Activated naive CD4-positive, alpha-beta T cell treated with anti-CD3 and anti-CD28 coated beads, Interleukin-2, amount 50 U/mL, for 24 hours (primary cell): ENCODE measurements around the gene GPR4.

Experiments used
- H3K27ac Mint-ChIP-seq: one replicate; pipeline ENCODE4 v1.8.0; 2021; ENCODE audit warnings: mild to moderate bottlenecking, mixed read lengths
- H3K27me3 Mint-ChIP-seq: one replicate; pipeline ENCODE4 v1.8.0; 2021; ENCODE audit warnings: mixed read lengths
- H3K36me3 Mint-ChIP-seq: one replicate; pipeline ENCODE4 v1.8.0; 2021; ENCODE audit warnings: mixed read lengths
- H3K4me1 Mint-ChIP-seq: one replicate; pipeline ENCODE4 v1.8.0; 2021; ENCODE audit warnings: mixed read lengths
- H3K4me3 Mint-ChIP-seq: one replicate; pipeline ENCODE4 v1.8.0; 2021; ENCODE audit warnings: mild to moderate bottlenecking, mixed read lengths
- H3K9me3 Mint-ChIP-seq: one replicate; pipeline ENCODE4 v1.8.0; 2021; ENCODE audit warnings: mixed read lengths

The GPR4 gene

DNA sequence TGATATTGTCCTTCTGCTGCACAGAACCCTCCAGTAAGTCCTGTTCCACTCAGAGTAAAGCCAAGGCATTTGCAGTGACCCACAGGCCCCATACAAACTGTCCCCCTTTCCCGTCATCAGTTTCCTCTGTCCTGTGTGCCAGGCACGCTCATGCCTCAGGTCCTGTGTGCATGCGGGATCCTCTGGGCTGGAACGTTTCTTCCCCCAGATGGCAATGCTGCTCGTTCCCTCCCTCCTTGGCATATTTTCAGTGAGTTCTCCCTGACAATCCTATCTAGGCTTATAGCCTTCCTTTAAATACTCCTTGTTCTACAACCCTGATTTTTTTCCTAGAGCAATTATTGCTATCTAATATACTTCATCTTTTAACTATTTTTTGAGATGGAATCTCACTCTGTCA, 23.2 kb downstream of the GPR4 start:
- peaks cover 13% of the 10 kb centered on the region for H3K4me1 Mint-ChIP-seq
- H3K27ac Mint-ChIP-seq = no peak overlapping the region
- H3K36me3 Mint-ChIP-seq = peaks cover 3% of the 10 kb centered on the region
- H3K4me3 Mint-ChIP-seq = no peak overlapping the region
- no peaks in the 10 kb centered on the region for H3K27me3 Mint-ChIP-seq
- H3K9me3 Mint-ChIP-seq = no peaks in the 10 kb centered on the region

DNA sequence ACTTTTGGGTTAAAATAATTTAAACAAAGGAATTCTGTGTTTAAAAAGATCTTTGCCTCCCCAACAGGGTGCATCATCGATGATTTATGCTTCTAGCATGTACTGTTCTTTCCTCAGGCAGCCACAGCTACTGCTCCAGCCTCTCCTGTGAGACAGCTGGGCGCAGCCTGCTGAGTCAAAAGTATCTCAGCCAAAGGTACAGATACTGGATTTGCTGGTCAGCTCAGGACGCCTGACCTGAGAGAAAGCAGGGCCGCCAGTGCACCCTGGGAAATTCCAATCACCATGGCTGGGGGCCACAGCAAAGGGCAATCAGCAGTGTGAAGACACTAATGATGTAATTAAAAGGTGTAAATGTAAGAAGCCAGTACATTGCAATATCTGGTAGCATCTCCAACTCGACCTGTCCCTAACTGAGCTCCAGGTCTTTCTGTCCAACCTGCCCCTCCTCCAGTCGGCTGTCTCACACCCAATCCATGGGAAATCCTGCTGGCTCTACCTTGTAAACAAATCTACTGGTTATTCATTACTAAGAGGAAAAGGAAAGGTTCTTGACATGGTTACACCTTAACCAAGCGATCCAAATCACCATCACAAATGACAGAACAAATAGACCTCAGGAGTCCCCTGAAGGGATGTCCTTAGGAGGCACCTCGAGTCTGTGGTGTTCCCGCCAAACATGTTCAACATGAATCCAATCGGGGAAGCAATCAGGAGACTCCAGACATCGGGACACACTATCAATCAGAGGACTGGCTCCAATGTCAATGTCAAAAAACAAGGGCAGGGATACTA, 24.7 kb downstream of the GPR4 start:
- Mint-ChIP-seq H3K36me3 (peaks cover under 1% of the 10 kb centered on the region), H3K9me3 (no peaks in the 10 kb centered on the region), H3K27ac (no peak overlapping the region)

DNA sequence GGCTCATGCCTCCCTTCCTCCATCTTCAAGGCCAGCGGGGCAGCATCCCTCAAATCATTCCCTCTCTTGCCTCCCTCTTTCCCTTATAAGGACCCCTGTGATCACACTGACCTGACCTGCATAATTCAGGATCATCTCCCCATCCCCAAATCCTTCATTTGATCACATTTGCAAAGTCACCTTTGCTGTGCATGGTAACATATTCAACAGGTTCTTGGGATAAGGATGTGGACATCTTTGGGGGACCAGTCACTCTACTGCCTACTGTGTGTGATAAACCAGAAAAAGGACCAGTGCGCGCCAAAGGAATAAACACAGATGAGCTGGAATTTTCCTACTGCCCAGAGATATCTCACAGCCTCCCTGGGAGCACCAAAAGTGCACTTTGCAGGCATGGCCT, 25.3 kb downstream of the GPR4 start:
- Mint-ChIP-seq H3K36me3 (no peaks in the 10 kb centered on the region), H3K27me3 (no peaks in the 10 kb centered on the region), H3K27ac (no peak overlapping the region), H3K9me3 (no peaks in the 10 kb centered on the region), H3K4me3 (no peak overlapping the region), H3K4me1 (peaks cover 4% of the 10 kb centered on the region)

More for the DNA sequence above, 24.7 kb downstream of the GPR4 start:
- H3K27me3 Mint-ChIP-seq = no peaks in the 10 kb centered on the region
- no peak overlapping the region for H3K4me3 Mint-ChIP-seq
- peaks cover 6% of the 10 kb centered on the region for H3K4me1 Mint-ChIP-seq

DNA sequence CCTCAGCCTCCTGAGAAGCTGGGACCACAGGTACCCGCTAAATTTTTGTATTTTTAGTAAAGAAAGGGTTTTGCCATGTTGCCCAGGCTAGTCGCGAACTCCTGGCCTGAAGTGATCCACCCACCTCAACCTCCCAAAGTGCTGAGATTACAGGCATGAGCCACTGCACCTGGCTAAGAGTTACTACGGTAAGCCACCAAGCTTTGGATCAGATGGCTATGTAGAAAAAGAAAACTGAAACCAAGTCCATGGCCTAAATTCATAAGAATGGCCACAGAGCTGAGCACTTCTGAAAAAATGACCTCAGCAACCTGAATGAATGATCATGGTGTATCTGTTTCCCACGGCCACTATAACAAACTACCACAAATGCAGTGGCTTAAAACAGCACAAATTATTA, 26.8 kb downstream of the GPR4 start:
- no peaks in the 10 kb centered on the region for H3K36me3 Mint-ChIP-seq
- no peak overlapping the region for H3K27ac Mint-ChIP-seq
- no peaks in the 10 kb centered on the region for H3K27me3 Mint-ChIP-seq

GRCh38 chr19:45574526-45574925, 27.5 kb downstream of the GPR4 start:
- Mint-ChIP-seq H3K9me3 (no peaks in the 10 kb centered on the region), H3K4me1 (peaks cover 9% of the 10 kb centered on the region), H3K4me3 (no peak overlapping the region), H3K27me3 (no peaks in the 10 kb centered on the region), H3K36me3 (no peaks in the 10 kb centered on the region), H3K27ac (no peak overlapping the region)

More for the DNA sequence above, 26.8 kb downstream of the GPR4 start:
- H3K9me3 Mint-ChIP-seq = no peaks in the 10 kb centered on the region
- H3K4me3 Mint-ChIP-seq = no peak overlapping the region
- H3K4me1 Mint-ChIP-seq = peaks cover 2% of the 10 kb centered on the region

GRCh38 chr19:45571457-45572220, 30.4 kb downstream of the GPR4 start:
- Mint-ChIP-seq H3K36me3 (no peaks in the 10 kb centered on the region), H3K27me3 (no peaks in the 10 kb centered on the region), H3K4me3 (no peak overlapping the region), H3K9me3 (no peaks in the 10 kb centered on the region), H3K27ac (no peak overlapping the region), H3K4me1 (peaks cover 18% of the 10 kb centered on the region)

- no peaks in the 10 kb centered on the region for H3K27me3 Mint-ChIP-seq
- H3K4me1 Mint-ChIP-seq = peaks cover 18% of the 10 kb centered on the region
- no peak overlapping the region for H3K4me3 Mint-ChIP-seq
- peak overlapping the region; percentile 87 for H3K27ac Mint-ChIP-seq
- no peaks in the 10 kb centered on the region for H3K36me3 Mint-ChIP-seq
- H3K9me3 Mint-ChIP-seq = no peaks in the 10 kb centered on the region
Measured at GRCh38 chr19:45569619-45570421, 32.2 kb downstream of the GPR4 start.

DNA sequence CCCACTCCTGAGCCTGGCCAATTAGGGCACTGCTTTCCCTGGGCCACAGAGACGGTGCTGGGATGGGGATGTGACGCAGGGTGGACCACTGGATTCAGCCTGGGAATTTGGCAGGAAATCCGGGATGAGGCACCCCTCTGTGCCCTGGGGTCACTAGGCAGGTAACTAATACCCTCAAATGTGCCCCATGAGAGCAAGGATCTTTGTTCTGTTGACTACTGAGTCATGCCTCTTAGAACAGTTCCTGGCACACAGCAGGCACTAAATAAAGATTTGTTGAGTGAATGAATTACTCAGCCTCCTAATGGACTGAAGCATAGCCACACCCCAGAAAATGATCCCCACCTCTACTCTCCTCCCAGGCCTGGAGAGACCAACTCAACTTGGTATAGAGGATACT, 33.3 kb downstream of the GPR4 start:
- H3K9me3 Mint-ChIP-seq = no peaks in the 10 kb centered on the region
- H3K27ac Mint-ChIP-seq = no peak overlapping the region
- no peaks in the 10 kb centered on the region for H3K27me3 Mint-ChIP-seq
- peaks cover 28% of the 10 kb centered on the region for H3K4me1 Mint-ChIP-seq
- no peak overlapping the region for H3K4me3 Mint-ChIP-seq
- no peaks in the 10 kb centered on the region for H3K36me3 Mint-ChIP-seq

DNA sequence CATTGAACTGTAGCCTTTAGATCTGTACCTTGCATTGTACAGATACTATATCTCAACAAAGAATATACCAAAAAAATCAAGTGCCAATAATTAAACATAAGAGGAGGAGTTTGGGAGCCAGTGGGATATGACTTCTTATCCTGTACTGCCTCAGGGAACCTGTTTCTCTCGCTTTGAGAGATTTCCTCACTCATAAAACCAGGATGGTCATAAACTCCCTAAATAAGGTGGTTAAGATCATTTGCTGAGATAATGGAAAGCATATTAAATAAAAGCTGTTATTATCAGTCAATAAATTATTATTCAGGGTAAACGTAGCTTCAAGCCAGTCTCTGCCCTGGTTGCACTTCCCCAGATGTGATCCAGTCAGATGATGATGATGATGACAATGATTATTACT, 34.4 kb downstream of the GPR4 start:
- H3K36me3 Mint-ChIP-seq = no peaks in the 10 kb centered on the region
- no peak overlapping the region for H3K4me3 Mint-ChIP-seq
- no peaks in the 10 kb centered on the region for H3K9me3 Mint-ChIP-seq
- peaks cover 39% of the 10 kb centered on the region for H3K4me1 Mint-ChIP-seq
- no peak overlapping the region for H3K27ac Mint-ChIP-seq
- H3K27me3 Mint-ChIP-seq = no peaks in the 10 kb centered on the region

- no peaks in the 10 kb centered on the region for H3K36me3 Mint-ChIP-seq
- H3K27ac Mint-ChIP-seq = peak overlapping the region; percentile 84
- no peaks in the 10 kb centered on the region for H3K9me3 Mint-ChIP-seq
- H3K4me3 Mint-ChIP-seq = no peak overlapping the region
- H3K4me1 Mint-ChIP-seq = peaks cover 50% of the 10 kb centered on the region
- H3K27me3 Mint-ChIP-seq = no peaks in the 10 kb centered on the region
Measured at GRCh38 chr19:45564131-45564780, 37.8 kb downstream of the GPR4 start.

GRCh38 chr19:45560686-45561085, 41.3 kb downstream of the GPR4 start:
- Mint-ChIP-seq H3K4me3 (no peak overlapping the region), H3K36me3 (no peaks in the 10 kb centered on the region), H3K4me1 (peaks cover 54% of the 10 kb centered on the region), H3K27me3 (no peaks in the 10 kb centered on the region), H3K9me3 (no peaks in the 10 kb centered on the region), H3K27ac (no peak overlapping the region)

GRCh38 chr19:45560038-45560437, 42.0 kb downstream of the GPR4 start:
- no peaks in the 10 kb centered on the region for H3K27me3 Mint-ChIP-seq
- no peaks in the 10 kb centered on the region for H3K9me3 Mint-ChIP-seq
- peaks cover 54% of the 10 kb centered on the region for H3K4me1 Mint-ChIP-seq
- no peaks in the 10 kb centered on the region for H3K36me3 Mint-ChIP-seq
- H3K4me3 Mint-ChIP-seq = no peak overlapping the region
- H3K27ac Mint-ChIP-seq = peak overlapping the region; percentile 72

DNA sequence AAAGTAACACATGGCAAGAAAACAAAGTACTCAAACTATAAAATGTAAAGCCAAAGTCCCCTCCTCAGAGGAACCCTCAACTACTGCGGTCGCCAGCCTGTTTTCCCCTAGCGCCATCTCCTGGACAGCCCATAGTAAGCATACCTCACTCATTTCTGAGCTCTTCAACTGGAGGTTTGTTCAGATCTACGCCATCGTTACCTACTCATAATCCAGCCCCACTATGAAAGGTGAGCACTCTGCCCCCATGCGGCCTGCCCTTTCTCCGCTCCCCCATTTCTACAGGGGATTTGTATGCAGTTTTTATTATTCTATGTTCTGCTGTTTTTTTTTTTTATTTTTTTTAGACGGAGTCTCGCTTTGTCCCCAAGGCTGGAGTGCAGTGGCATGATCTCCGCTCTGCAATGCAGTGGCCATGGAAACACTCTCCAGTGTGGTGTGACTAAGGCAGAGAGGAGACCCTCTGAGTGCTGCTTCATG, 43.6 kb downstream of the GPR4 start:
- Mint-ChIP-seq H3K4me3 (no peak overlapping the region), H3K4me1 (peaks cover 41% of the 10 kb centered on the region), H3K27ac (peak overlapping the region; percentile 24), H3K27me3 (no peaks in the 10 kb centered on the region), H3K9me3 (no peaks in the 10 kb centered on the region), H3K36me3 (no peaks in the 10 kb centered on the region)

GRCh38 chr19:45556835-45557234, 45.2 kb downstream of the GPR4 start:
- peaks cover 31% of the 10 kb centered on the region for H3K4me1 Mint-ChIP-seq
- no peaks in the 10 kb centered on the region for H3K36me3 Mint-ChIP-seq

GRCh38 chr19:45554481-45554880, 47.5 kb downstream of the GPR4 start:
- no peak overlapping the region for H3K27ac Mint-ChIP-seq
- H3K36me3 Mint-ChIP-seq = no peaks in the 10 kb centered on the region
- H3K27me3 Mint-ChIP-seq = no peaks in the 10 kb centered on the region
- peaks cover 13% of the 10 kb centered on the region for H3K4me1 Mint-ChIP-seq
- H3K4me3 Mint-ChIP-seq = no peak overlapping the region
- no peaks in the 10 kb centered on the region for H3K9me3 Mint-ChIP-seq

More at GRCh38 chr19:45556835-45557234, 45.2 kb downstream of the GPR4 start:
- H3K4me3 Mint-ChIP-seq = no peak overlapping the region
- no peaks in the 10 kb centered on the region for H3K27me3 Mint-ChIP-seq
- H3K27ac Mint-ChIP-seq = no peak overlapping the region
- H3K9me3 Mint-ChIP-seq = no peaks in the 10 kb centered on the region
